ENCODE measurements around the gene PAM.

The PAM gene

GRCh38 chr5:102815084-102815483, 60.0 kb downstream of the PAM start:
- Histone ChIP-seq H3K9ac (ENCODE audit: low read length) (peak overlapping the region; percentile 40), H2AK5ac (ENCODE audit: low read length, severe bottlenecking) (no peak overlapping the region), H2BK120ac (ENCODE audit: low read depth, low read length) (no peak overlapping the region), H3K36me3 (ENCODE audit: control insufficient read depth in 1 of 2, insufficient read depth in 2 of 2, low read depth in 1 of 2, low read length in 2 of 2) (no peaks in the 10 kb centered on the region), H3K4me3 (ENCODE audit: insufficient read depth in 1 of 2, low read depth in 1 of 2, low read length in 2 of 2) (peak overlapping the region in 1 of 2 experiments; percentile 48), H4K91ac (ENCODE audit: low read length) (no peak overlapping the region), H3K27me3 (ENCODE audit: control insufficient read depth in 1 of 2, insufficient read depth in 1 of 2, low read length in 2 of 2) (no peaks in the 10 kb centered on the region), H3K79me1 (replicated peaks; ENCODE audit: low read length, poor library complexity, severe bottlenecking) (peaks cover 22% of the 10 kb centered on the region), H3K18ac (ENCODE audit: low read depth in 1 of 2, low read length in 2 of 2) (no peak overlapping the region), H3K4me2 (ENCODE audit: low read length, poor library complexity, severe bottlenecking) (no peak overlapping the region), H3K9me3 (ENCODE audit: control insufficient read depth, low read length) (no peaks in the 10 kb centered on the region), H3K27ac (ENCODE audit: low read length, poor library complexity, severe bottlenecking) (no peak overlapping the region), H3K4ac (ENCODE audit: low read depth in 1 of 2, low read length in 2 of 2) (no peak overlapping the region), H2AFZ (ENCODE audit: low read depth, low read length) (no peak overlapping the region), H2BK12ac (ENCODE audit: low read length in 2 of 2) (no peak overlapping the region), H4K8ac (ENCODE audit: low read length) (no peak overlapping the region), H2BK15ac (ENCODE audit: low read depth, poor library complexity, severe bottlenecking) (no peak overlapping the region), H3K4me1 (ENCODE audit: control insufficient read depth, insufficient read depth, low read depth, low read length) (peaks cover 3% of the 10 kb centered on the region), H3K14ac (ENCODE audit: low read length in 2 of 2) (no peak overlapping the region), H3K23ac (ENCODE audit: low read length in 2 of 2) (no peak overlapping the region), H2BK5ac (ENCODE audit: low read depth, low read length, poor library complexity, severe bottlenecking) (no peak overlapping the region)
- DNase-seq, result no peak
- WGBS, result 100% methylated on average over 2 of the region's 4 CpGs

DNA sequence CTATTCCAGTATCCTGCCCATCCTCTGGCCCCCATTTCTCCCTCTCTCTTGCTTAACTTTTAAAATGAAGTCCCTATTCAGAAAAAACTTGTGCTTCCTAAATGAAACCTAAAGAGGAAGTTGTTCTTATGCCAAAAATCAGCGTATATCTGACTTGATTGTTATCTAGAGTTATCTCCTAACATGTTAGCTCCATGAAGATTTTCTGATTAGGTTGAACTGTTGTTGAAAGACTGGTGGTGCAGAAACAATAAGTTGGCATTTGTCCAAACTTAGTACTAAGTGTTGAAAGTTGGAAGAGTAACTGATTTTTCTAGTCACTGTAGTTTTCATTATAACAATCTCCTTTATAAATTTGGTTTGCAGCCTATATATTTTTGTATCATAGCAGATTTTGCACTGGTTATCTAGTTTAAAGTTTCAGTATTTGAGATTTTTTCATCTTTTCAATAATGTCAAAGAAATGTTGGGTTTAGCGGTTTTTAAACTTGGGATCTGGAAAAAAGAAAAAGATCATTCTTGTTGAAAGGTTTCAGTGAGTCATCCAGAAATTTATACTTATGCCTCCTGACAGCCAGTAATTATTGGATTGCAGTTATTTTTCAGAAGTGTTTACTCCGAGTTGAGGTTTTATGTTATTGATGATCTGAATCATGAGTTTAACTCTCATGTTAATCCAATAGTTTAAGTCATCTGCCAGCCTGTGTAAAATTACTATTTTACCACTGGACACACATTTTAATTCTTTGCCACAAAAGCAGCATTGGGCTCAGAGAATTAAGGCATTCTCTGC, 60.6 kb downstream of the PAM start:
- no peak overlapping the region for H3K23ac ChIP-seq (ENCODE audit: low read length in 2 of 2)
- peak overlapping the region in 1 of 2 experiments; percentile 48 for H3K4me3 ChIP-seq (ENCODE audit: insufficient read depth in 1 of 2, low read depth in 1 of 2, low read length in 2 of 2)
- H2AK5ac ChIP-seq (ENCODE audit: low read length, severe bottlenecking), result no peak overlapping the region
- 77% methylated on average over 2 of the region's 3 CpGs for WGBS
- H3K4ac ChIP-seq (ENCODE audit: low read depth in 1 of 2, low read length in 2 of 2), result peak overlapping the region in 1 of 2 experiments; percentile 26
- H2AFZ ChIP-seq (ENCODE audit: low read depth, low read length), result no peak overlapping the region
- H2BK120ac ChIP-seq (ENCODE audit: low read depth, low read length), result no peak overlapping the region
- no peak overlapping the region for H2BK5ac ChIP-seq (ENCODE audit: low read depth, low read length, poor library complexity, severe bottlenecking)
- H3K27ac ChIP-seq (ENCODE audit: low read length, poor library complexity, severe bottlenecking), result no peak overlapping the region
- no peak overlapping the region for H2BK15ac ChIP-seq (ENCODE audit: low read depth, poor library complexity, severe bottlenecking)
- no peak overlapping the region for H4K8ac ChIP-seq (ENCODE audit: low read length)
- H2BK12ac ChIP-seq (ENCODE audit: low read length in 2 of 2), result no peak overlapping the region
- DNase-seq, result no peak
- no peak overlapping the region for H3K14ac ChIP-seq (ENCODE audit: low read length in 2 of 2)
- peaks cover 3% of the 10 kb centered on the region for H3K4me1 ChIP-seq (ENCODE audit: control insufficient read depth, insufficient read depth, low read depth, low read length)
- no peaks in the 10 kb centered on the region for H3K9me3 ChIP-seq (ENCODE audit: control insufficient read depth, low read length)
- no peak overlapping the region for H3K18ac ChIP-seq (ENCODE audit: low read depth in 1 of 2, low read length in 2 of 2)
- no peaks in the 10 kb centered on the region for H3K27me3 ChIP-seq (ENCODE audit: control insufficient read depth in 1 of 2, insufficient read depth in 1 of 2, low read length in 2 of 2)
- no peak overlapping the region for H4K91ac ChIP-seq (ENCODE audit: low read length)
- no peak overlapping the region for H3K4me2 ChIP-seq (ENCODE audit: low read length, poor library complexity, severe bottlenecking)
- H3K36me3 ChIP-seq (ENCODE audit: control insufficient read depth in 1 of 2, insufficient read depth in 2 of 2, low read depth in 1 of 2, low read length in 2 of 2), result no peaks in the 10 kb centered on the region
- peaks cover 21% of the 10 kb centered on the region for H3K79me1 ChIP-seq (replicated peaks; ENCODE audit: low read length, poor library complexity, severe bottlenecking)
- peak overlapping the region; percentile 40 for H3K9ac ChIP-seq (ENCODE audit: low read length)

- Histone ChIP-seq H2AFZ (ENCODE audit: low read depth, low read length) (no peak overlapping the region), H4K8ac (ENCODE audit: low read length) (no peak overlapping the region), H3K9ac (ENCODE audit: low read length) (no peak overlapping the region), H3K36me3 (ENCODE audit: control insufficient read depth in 1 of 2, insufficient read depth in 2 of 2, low read depth in 1 of 2, low read length in 2 of 2) (no peaks in the 10 kb centered on the region), H2BK120ac (ENCODE audit: low read depth, low read length) (no peak overlapping the region), H3K23ac (ENCODE audit: low read length in 2 of 2) (no peak overlapping the region), H2BK15ac (ENCODE audit: low read depth, poor library complexity, severe bottlenecking) (no peak overlapping the region), H3K4me2 (ENCODE audit: low read length, poor library complexity, severe bottlenecking) (no peak overlapping the region), H4K91ac (ENCODE audit: low read length) (no peak overlapping the region), H3K27me3 (ENCODE audit: control insufficient read depth in 1 of 2, insufficient read depth in 1 of 2, low read length in 2 of 2) (no peaks in the 10 kb centered on the region), H3K9me3 (ENCODE audit: control insufficient read depth, low read length) (no peaks in the 10 kb centered on the region), H3K18ac (ENCODE audit: low read depth in 1 of 2, low read length in 2 of 2) (no peak overlapping the region), H3K4me1 (ENCODE audit: control insufficient read depth, insufficient read depth, low read depth, low read length) (peaks cover 7% of the 10 kb centered on the region), H3K4me3 (ENCODE audit: insufficient read depth in 1 of 2, low read depth in 1 of 2, low read length in 2 of 2) (no peak overlapping the region), H2BK12ac (ENCODE audit: low read length in 2 of 2) (no peak overlapping the region), H3K4ac (ENCODE audit: low read depth in 1 of 2, low read length in 2 of 2) (peak overlapping the region in 1 of 2 experiments; percentile 61), H2BK5ac (ENCODE audit: low read depth, low read length, poor library complexity, severe bottlenecking) (no peak overlapping the region), H2AK5ac (ENCODE audit: low read length, severe bottlenecking) (no peak overlapping the region), H3K27ac (ENCODE audit: low read length, poor library complexity, severe bottlenecking) (no peak overlapping the region), H3K79me1 (replicated peaks; ENCODE audit: low read length, poor library complexity, severe bottlenecking) (peaks cover 21% of the 10 kb centered on the region), H3K14ac (ENCODE audit: low read length in 2 of 2) (no peak overlapping the region)
- 100% methylated on average over 1 of the region's 1 CpG for WGBS
- no peak for DNase-seq
Measured at GRCh38 chr5:102818345-102818744, 63.2 kb downstream of the PAM start.

GRCh38 chr5:102818934-102819333, 63.8 kb downstream of the PAM start:
- peaks cover 18% of the 10 kb centered on the region for H3K79me1 ChIP-seq (replicated peaks; ENCODE audit: low read length, poor library complexity, severe bottlenecking)
- no peak overlapping the region for H3K4me2 ChIP-seq (ENCODE audit: low read length, poor library complexity, severe bottlenecking)
- H2AK5ac ChIP-seq (ENCODE audit: low read length, severe bottlenecking), result no peak overlapping the region
- H2AFZ ChIP-seq (ENCODE audit: low read depth, low read length), result no peak overlapping the region
- no peak overlapping the region for H2BK15ac ChIP-seq (ENCODE audit: low read depth, poor library complexity, severe bottlenecking)
- H3K14ac ChIP-seq (ENCODE audit: low read length in 2 of 2), result no peak overlapping the region
- no peak overlapping the region for H3K18ac ChIP-seq (ENCODE audit: low read depth in 1 of 2, low read length in 2 of 2)
- no peaks in the 10 kb centered on the region for H3K9me3 ChIP-seq (ENCODE audit: control insufficient read depth, low read length)
- H3K9ac ChIP-seq (ENCODE audit: low read length), result no peak overlapping the region
- H3K27me3 ChIP-seq (ENCODE audit: control insufficient read depth in 1 of 2, insufficient read depth in 1 of 2, low read length in 2 of 2), result no peaks in the 10 kb centered on the region
- H2BK120ac ChIP-seq (ENCODE audit: low read depth, low read length), result no peak overlapping the region
- H4K91ac ChIP-seq (ENCODE audit: low read length), result no peak overlapping the region
- H3K23ac ChIP-seq (ENCODE audit: low read length in 2 of 2), result no peak overlapping the region
- DNase-seq, result no peak
- no peak overlapping the region for H3K27ac ChIP-seq (ENCODE audit: low read length, poor library complexity, severe bottlenecking)
- no peak overlapping the region for H2BK5ac ChIP-seq (ENCODE audit: low read depth, low read length, poor library complexity, severe bottlenecking)
- peaks cover 7% of the 10 kb centered on the region for H3K4me1 ChIP-seq (ENCODE audit: control insufficient read depth, insufficient read depth, low read depth, low read length)
- no peak overlapping the region for H3K4ac ChIP-seq (ENCODE audit: low read depth in 1 of 2, low read length in 2 of 2)
- no peak overlapping the region for H4K8ac ChIP-seq (ENCODE audit: low read length)
- no peaks in the 10 kb centered on the region for H3K36me3 ChIP-seq (ENCODE audit: control insufficient read depth in 1 of 2, insufficient read depth in 2 of 2, low read depth in 1 of 2, low read length in 2 of 2)
- 98% methylated on average over 4 of the region's 5 CpGs for WGBS
- H2BK12ac ChIP-seq (ENCODE audit: low read length in 2 of 2), result no peak overlapping the region
- H3K4me3 ChIP-seq (ENCODE audit: insufficient read depth in 1 of 2, low read depth in 1 of 2, low read length in 2 of 2), result no peak overlapping the region
